ENCODE measurements around the gene WT1.
"Not testable (repeated sequence)": the region's sequence is repeated elsewhere in the genome, so short reads cannot be mapped to it uniquely, and the experiment has no call there.

WT1 gene

GRCh38 chr11:32435511-32435941 is at the start of gene WT1:
TSS of gene WT1 (minus strand) at chr11:32435539.
- no peak for DNase-seq (ENCODE audit: low spot score)

- no peak for DNase-seq (ENCODE audit: low spot score)
Observed at GRCh38 chr11:32479291-32479690, 44.0 kb upstream of the WT1 start.

DNA sequence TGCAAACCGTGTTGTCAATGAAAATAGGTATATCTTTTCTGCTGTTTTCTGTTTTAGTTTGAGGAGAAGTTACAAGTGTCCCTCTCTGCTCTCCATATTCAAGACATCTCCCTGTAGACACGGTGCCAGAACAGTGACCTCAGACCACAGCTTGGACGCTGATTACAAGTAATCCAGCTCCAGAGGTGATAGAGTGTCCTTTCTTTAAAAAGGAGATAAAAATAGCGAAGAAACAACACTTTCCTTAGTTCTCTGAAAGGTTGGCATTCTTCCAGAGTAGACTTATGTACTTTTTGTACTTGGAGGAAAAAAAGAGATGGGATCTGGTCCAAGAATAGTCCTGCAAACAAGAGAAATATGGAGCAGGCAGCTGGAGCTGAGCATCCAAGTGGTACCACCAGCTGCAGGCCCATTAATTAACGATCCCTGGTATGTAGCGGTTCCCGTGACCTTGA is 43.0 kb upstream of the WT1 start:
- no peak for DNase-seq (ENCODE audit: low spot score)

- DNase-seq (ENCODE audit: low spot score), result no peak
Observed at GRCh38 chr11:32473282-32473909, 38.1 kb upstream of the WT1 start.

DNA sequence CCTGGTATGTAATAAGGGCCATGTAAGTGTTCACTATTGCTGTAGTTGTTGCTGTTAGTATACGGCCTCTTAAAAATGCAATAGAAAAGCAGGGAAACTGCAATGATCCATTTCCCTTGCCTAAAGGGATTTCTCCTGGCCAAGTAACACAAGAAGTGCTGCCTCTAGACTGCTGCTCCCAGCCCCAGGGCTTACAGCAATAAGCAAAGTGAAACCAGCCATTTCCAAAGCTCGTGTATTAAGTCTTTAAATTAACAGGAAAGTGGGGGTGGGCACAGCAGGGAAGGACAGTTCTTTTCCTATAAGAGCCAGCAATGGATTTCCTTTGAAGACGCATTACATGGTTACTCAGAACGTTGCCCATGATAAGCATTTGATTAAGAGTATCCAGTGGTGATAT is 36.9 kb upstream of the WT1 start:
- DNase-seq (ENCODE audit: low spot score), result no peak

DNA sequence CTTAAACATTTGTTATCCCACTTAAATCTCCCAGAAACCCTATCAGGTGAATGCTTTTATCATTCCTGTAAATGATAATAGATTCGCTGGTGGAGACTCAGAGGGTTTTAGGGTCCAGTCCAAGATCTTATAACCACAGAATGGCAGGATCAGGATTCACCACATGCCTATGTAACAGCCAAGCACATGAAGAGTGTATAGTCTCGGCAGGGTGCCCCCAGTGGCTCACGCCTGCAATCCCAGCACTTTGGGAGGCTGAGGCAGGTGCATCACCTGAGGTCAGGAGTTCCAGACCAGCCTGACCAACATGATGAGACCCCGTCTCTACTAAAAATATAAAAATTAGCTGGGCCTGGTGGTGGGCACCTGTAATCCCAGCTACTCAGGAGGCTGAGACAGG is 36.2 kb upstream of the WT1 start:
- not testable (repeated sequence) for DNase-seq (ENCODE audit: low spot score)

- DNase-seq (ENCODE audit: low spot score), result no peak
Observed at GRCh38 chr11:32469791-32470190, 34.5 kb upstream of the WT1 start.

DNA sequence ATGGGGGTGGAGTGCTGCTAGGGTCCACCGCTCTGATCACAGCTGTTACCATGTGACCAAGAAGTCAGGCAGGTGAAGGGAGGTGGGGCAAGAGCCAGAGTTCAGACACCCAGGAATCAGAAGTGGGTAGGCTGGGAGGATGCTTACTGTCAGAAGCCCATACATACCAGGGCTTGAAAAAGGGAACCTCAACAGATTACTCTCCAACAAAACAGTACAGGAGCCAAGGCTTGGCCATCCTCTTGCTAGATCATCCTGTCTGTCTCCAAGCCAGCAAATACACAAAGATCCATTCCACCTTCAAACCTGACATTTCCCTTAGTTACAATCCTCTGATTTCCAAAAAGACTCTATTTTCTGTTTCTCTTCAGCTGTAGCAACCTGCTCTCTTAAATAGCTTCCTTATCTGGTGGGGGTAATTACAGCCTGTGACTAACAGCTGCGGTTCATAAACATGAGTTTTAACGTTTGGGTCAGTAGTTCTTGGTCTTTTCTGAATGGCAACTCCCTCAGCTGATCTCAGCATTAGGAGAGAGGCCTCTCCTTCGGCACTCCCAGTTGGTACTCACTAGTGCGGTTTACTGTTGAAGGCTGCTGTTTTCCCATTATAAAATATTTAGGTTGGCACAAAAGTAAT is 31.1 kb upstream of the WT1 start:
- DNase-seq (ENCODE audit: low spot score), result no peak

GRCh38 chr11:32464078-32464477 is 28.7 kb upstream of the WT1 start:
- DNase-seq (ENCODE audit: low spot score), result no peak

GRCh38 chr11:32462011-32462690 is 26.8 kb upstream of the WT1 start:
- no peak for DNase-seq (ENCODE audit: low spot score)

- no peak for DNase-seq (ENCODE audit: low spot score)
Observed at GRCh38 chr11:32456864-32457263, 21.5 kb upstream of the WT1 start.

GRCh38 chr11:32454993-32455392 is 19.7 kb upstream of the WT1 start:
- no peak for DNase-seq (ENCODE audit: low spot score)

DNA sequence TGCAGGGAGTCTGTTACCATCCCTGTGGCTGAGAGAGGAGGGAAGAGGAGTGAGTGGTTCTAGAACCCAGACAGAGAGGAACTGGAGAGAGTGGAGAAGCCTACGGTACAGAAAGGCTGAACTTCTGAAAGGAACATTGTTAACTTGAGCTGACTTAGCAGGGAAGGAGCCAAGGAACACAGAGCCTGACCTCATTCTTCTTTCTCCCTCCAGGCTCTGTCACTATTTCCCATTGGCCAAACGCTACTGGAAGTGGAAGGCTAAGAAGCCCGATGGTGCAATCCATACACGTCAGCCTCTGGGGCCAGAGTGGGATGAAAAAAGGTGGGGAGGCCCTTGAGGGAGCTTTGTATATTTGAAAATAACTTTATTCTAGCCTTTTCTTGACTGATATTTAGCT is 16.5 kb upstream of the WT1 start:
- DNase-seq (ENCODE audit: low spot score), result no peak

- no peak for DNase-seq (ENCODE audit: low spot score)
Observed at GRCh38 chr11:32450372-32450771, 15.0 kb upstream of the WT1 start.

GRCh38 chr11:32448232-32448631 is 12.9 kb upstream of the WT1 start:
- no peak for DNase-seq (ENCODE audit: low spot score)

DNA sequence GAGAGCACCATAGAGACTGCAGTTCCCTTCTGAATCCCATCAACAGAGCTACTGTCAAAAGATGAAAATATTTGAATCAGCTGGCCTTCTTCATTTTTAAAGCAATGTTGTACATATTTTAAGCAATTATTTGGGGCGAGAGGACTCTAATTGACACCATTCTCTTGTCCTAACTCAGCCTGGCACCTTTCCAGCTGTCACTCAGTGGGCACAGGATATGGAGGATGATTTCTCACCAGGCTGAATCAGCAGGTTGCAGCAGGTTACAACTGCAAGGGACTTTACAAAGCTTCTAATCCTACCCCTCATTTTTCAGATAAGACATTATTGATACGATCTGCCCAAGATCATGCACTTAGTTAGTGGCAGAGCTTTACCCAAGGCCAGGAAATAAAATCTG is 11.9 kb upstream of the WT1 start:
- DNase-seq (ENCODE audit: low spot score), result no peak

DNA sequence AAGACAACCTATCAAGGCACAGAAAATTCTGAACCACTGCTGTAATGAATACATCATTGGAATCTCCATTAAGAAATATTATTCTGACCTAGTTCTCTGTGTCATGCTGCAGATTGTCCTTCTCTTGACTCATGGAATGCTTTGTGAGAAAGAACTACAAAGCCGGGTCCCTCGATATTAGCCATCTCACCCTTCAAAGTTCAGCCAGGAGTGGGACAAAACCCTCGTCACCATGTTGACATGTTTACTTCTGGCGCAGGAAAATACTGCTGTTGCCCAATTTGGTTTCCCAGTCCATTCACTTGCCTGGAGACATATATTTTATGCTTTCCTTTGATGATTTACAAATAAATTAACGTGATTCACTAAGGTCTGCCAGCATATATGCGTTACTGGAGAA is 10.9 kb upstream of the WT1 start:
- DNase-seq (ENCODE audit: low spot score), result no peak

DNA sequence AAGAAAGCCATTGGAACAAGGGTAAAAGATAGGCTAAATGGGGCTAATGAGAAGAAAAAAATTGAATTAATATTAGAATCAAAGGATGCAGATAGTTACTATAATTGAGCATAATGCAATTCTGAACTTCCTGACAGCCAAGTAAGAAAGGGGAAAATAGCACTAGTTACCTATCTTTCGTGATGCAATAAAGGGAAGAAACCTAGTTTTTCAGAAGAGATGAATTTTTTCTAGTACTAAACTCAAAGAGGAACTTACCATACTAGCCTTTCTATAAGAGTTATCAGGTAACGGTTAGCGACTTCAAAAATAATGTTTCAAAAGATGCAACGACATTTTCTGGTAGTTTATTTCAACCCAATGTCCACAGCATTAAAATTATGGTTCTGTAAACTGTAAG is 8.8 kb upstream of the WT1 start:
- DNase-seq (ENCODE audit: low spot score), result no peak

DNA sequence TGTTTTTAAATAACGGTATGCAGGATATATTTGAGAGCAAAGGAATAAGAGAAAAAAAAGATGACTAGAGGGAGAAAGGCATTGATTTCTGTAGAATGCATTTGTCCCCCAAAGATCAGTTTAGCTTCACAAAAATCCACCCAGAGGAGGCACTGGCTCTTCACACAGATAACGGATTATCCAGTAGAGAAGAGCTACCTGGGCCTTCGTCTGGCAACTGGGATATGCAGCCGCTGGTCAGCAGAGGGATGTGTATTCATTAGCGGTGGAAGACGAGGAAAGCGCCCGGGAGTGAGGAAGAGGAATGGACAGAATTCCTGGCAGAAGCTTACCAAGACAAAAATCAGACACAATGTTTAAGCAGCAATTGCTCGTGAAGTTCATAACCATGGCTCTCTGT is 5.6 kb upstream of the WT1 start:
- DNase-seq (ENCODE audit: low spot score), result no peak

- DNase-seq (ENCODE audit: low spot score), result no peak
Observed at GRCh38 chr11:32440312-32440908, 5.1 kb upstream of the WT1 start.

GRCh38 chr11:32439501-32440210 is 4.3 kb upstream of the WT1 start:
- no peak for DNase-seq (ENCODE audit: low spot score)

- peak; percentile 36 for DNase-seq (ENCODE audit: low spot score)
Observed at GRCh38 chr11:32438866-32439489, 3.6 kb upstream of the WT1 start.
